ENCODE data around the gene LCE5A.

The LCE5A gene

DNA sequence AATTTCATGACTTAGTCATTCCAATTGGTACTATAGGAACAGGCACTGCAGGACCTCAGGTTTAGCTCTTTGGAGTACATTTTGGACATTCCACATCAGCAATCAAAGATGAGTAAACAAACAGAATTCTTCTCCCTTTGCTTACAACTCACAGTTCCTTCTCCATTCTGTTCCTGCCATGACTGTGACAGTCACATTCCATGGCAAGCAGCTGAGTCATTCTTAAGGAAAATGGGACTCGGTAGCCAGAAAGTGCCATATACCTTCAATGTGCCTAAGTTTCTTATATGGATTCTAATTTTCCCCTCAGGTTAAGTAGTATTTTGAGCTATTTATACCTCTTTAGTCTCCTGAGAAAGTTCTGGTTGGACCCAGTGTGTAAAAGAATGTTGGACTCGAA lies 29.3 kb downstream of the LCE5A start:
- no peak overlapping the region for H3K27ac ChIP-seq (ENCODE audit: extremely low read depth, low read depth, low read length)
- CTCF ChIA-PET: interaction anchor here (0.6 kb wide), 2 partner anchors 654 to 785 kb away, joined by 3 read pairs; no protein-coding TSS in a partner anchor
- H3K4me1 ChIP-seq (ENCODE audit: control insufficient read depth, insufficient read depth, low read length): no peaks in the 10 kb centered on the region
- POLR2A ChIA-PET: no interaction called here
- no peaks in the 10 kb centered on the region for H3K36me3 ChIP-seq (ENCODE audit: control insufficient read depth in 2 of 2, insufficient read depth in 1 of 2, low read length in 2 of 2)
- no peak overlapping the region for H3K4me3 ChIP-seq (ENCODE audit: low read depth, low read length)
- TF ChIP-seq ZBTB8A (tag by site-specific recombination; IDR thresholded peaks at IDR 0.05) (no peak), GLI4 (tag by site-specific recombination; IDR thresholded peaks at IDR 0.05) (no peak), SALL2 (tag by site-specific recombination; IDR thresholded peaks at IDR 0.05; ENCODE audit: borderline replicate concordance) (no peak), ZNF423 (tag by site-specific recombination; IDR thresholded peaks at IDR 0.05) (no peak)
- TF ChIP-seq, protein P1, sequence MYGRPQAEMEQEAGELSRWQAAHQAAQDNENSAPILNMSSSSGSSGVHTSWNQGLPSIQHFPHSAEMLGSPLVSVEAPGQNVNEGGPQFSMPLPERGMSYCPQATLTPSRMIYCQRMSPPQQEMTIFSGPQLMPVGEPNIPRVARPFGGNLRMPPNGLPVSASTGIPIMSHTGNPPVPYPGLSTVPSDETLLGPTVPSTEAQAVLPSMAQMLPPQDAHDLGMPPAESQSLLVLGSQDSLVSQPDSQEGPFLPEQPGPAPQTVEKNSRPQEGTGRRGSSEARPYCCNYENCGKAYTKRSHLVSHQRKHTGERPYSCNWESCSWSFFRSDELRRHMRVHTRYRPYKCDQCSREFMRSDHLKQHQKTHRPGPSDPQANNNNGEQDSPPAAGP (tag by site-specific recombination; IDR thresholded peaks at IDR 0.05): no peak
- H3K9me3 ChIP-seq (ENCODE audit: control insufficient read depth, insufficient read depth, low read depth, low read length): no peaks in the 10 kb centered on the region

DNA sequence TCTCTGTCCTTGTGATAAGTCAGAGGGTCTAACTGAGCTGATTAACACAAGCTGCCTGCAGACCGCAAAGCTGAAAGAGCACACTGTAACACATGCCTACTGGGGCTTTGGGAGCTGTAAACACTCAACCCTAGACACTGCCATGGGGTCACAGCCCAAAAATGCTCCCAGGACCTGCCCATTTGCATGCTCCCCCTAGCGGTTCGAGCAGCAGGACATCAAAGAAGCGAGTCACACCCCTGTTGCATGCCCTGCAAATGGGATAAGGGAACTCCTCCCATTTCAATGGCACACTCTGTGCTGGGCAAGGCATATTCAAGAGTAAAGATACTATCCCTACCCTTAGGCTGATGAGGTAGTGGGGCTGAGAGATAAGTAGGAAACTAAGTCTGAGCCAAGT lies 33.2 kb downstream of the LCE5A start:
- ChIA-PET CTCF (interaction anchor here (1.0 to 1.5 kb wide), 4 partner anchors 9 to 196 kb away, joined by 3 to 8 read pairs (median 4); no protein-coding TSS in a partner anchor), POLR2A (no interaction called here)
- Histone ChIP-seq H3K36me3 (ENCODE audit: control insufficient read depth in 2 of 2, insufficient read depth in 1 of 2, low read length in 2 of 2) (no peaks in the 10 kb centered on the region), H3K4me3 (ENCODE audit: low read depth, low read length) (no peak overlapping the region), H3K9me3 (ENCODE audit: control insufficient read depth, insufficient read depth, low read depth, low read length) (no peaks in the 10 kb centered on the region), H3K27ac (ENCODE audit: extremely low read depth, low read depth, low read length) (no peak overlapping the region), H3K4me1 (ENCODE audit: control insufficient read depth, insufficient read depth, low read length) (no peaks in the 10 kb centered on the region)
- TF ChIP-seq ZNF175 (tag by site-specific recombination; IDR thresholded peaks at IDR 0.05) (no peak), TCF7L2 (IDR thresholded peaks at IDR 0.05; ENCODE audit: borderline replicate concordance, low read depth, low read length) (peak; percentile 29; the same call in 1 of the 2 replicates), SCRT2 (tag by site-specific recombination; IDR thresholded peaks at IDR 0.05) (peak; percentile 30; the same call in 1 of the 2 replicates), ZBTB7A (tag by site-specific recombination; IDR thresholded peaks at IDR 0.05; ENCODE audit: low read depth) (no peak)

DNA sequence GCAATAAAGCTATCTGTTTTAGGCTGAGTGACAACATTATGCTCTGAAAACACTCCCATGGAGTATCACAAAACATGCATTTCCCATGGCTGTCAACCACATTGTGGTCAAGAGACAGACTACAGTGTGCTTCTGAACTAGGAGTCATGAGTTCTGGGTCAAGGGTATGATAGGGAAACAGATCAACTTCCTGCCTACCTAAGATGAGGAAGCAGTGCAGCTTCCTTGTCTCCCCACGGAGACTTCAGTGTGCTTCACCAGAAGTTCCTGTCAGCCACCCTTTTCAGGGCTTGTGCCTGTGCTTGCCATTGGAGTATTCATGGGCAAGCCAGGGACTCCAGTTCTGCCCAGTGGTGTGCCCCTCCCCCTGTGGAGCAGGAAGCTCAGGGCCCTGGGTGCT lies 36.1 kb downstream of the LCE5A start:
- CTCF ChIA-PET: interaction anchor here (0.7 kb wide), 1 partner anchor 13 kb away, joined by 3 read pairs; no protein-coding TSS in a partner anchor
- H3K36me3 ChIP-seq (ENCODE audit: control insufficient read depth in 2 of 2, insufficient read depth in 1 of 2, low read length in 2 of 2): no peaks in the 10 kb centered on the region
- POLR2A ChIA-PET: no interaction called here
- no peak overlapping the region for H3K4me3 ChIP-seq (ENCODE audit: low read depth, low read length)
- no peak overlapping the region for H3K27ac ChIP-seq (ENCODE audit: extremely low read depth, low read depth, low read length)
- TF ChIP-seq ZNF24 (tag by site-specific recombination; IDR thresholded peaks at IDR 0.05) (no peak), HOXA7 (CRISPR knock-in tag; IDR thresholded peaks at IDR 0.05; ENCODE audit: borderline replicate concordance) (no peak), ZNF433 (tag by site-specific recombination; IDR thresholded peaks at IDR 0.05; ENCODE audit: low read depth) (no peak), MZF1 (tag by site-specific recombination; IDR thresholded peaks at IDR 0.05; ENCODE audit: borderline replicate concordance) (no peak), ZNF121 (tag by site-specific recombination; IDR thresholded peaks at IDR 0.05) (no peak), ZNF423 (tag by site-specific recombination; IDR thresholded peaks at IDR 0.05) (no peak), OSR2 (tag by site-specific recombination; IDR thresholded peaks at IDR 0.05) (no peak), ZNF239 (tag by site-specific recombination; IDR thresholded peaks at IDR 0.05) (no peak), ZNF664 (tag by site-specific recombination; IDR thresholded peaks at IDR 0.05) (no peak), KLF9 (tag by site-specific recombination; IDR thresholded peaks at IDR 0.05; ENCODE audit: low read depth) (no peak), ZNF768 (tag by site-specific recombination; IDR thresholded peaks at IDR 0.05) (no peak), ZNF354C (tag by site-specific recombination; IDR thresholded peaks at IDR 0.05; ENCODE audit: borderline replicate concordance, low read depth) (no peak), ZSCAN23 (tag by site-specific recombination; IDR thresholded peaks at IDR 0.05) (no peak), ZNF837 (tag by site-specific recombination; IDR thresholded peaks at IDR 0.05) (no peak), ZNF530 (tag by site-specific recombination; IDR thresholded peaks at IDR 0.05; ENCODE audit: low read depth) (no peak)
- TF ChIP-seq, protein P2, sequence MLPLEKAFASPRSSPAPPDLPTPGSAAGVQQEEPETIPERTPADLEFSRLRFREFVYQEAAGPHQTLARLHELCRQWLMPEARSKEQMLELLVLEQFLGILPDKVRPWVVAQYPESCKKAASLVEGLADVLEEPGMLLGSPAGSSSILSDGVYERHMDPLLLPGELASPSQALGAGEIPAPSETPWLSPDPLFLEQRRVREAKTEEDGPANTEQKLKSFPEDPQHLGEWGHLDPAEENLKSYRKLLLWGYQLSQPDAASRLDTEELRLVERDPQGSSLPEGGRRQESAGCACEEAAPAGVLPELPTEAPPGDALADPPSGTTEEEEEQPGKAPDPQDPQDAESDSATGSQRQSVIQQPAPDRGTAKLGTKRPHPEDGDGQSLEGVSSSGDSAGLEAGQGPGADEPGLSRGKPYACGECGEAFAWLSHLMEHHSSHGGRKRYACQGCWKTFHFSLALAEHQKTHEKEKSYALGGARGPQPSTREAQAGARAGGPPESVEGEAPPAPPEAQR (tag by site-specific recombination; IDR thresholded peaks at IDR 0.05): no peak
- TF ChIP-seq, protein P3, sequence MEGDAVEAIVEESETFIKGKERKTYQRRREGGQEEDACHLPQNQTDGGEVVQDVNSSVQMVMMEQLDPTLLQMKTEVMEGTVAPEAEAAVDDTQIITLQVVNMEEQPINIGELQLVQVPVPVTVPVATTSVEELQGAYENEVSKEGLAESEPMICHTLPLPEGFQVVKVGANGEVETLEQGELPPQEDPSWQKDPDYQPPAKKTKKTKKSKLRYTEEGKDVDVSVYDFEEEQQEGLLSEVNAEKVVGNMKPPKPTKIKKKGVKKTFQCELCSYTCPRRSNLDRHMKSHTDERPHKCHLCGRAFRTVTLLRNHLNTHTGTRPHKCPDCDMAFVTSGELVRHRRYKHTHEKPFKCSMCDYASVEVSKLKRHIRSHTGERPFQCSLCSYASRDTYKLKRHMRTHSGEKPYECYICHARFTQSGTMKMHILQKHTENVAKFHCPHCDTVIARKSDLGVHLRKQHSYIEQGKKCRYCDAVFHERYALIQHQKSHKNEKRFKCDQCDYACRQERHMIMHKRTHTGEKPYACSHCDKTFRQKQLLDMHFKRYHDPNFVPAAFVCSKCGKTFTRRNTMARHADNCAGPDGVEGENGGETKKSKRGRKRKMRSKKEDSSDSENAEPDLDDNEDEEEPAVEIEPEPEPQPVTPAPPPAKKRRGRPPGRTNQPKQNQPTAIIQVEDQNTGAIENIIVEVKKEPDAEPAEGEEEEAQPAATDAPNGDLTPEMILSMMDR (tag by site-specific recombination; IDR thresholded peaks at IDR 0.05): no peak
- no peaks in the 10 kb centered on the region for H3K4me1 ChIP-seq (ENCODE audit: control insufficient read depth, insufficient read depth, low read length)
- no peaks in the 10 kb centered on the region for H3K9me3 ChIP-seq (ENCODE audit: control insufficient read depth, insufficient read depth, low read depth, low read length)
